Heart left ventricle (tissue), 16 donors: ENCODE measurements around the gene TSACC. TPM values are rescaled to one million over a fixed set of nuclear protein-coding genes. Genes with fewer than 3 reads are reported as not detected.

Experiments
- ATAC-seq, 4 donors: fragments of 200-7000 bp; cut with Tn5 transposase; one replicate each; pipeline ENCODE4 v1.9.1; 2020 to 2022; ENCODE audit warnings: moderate library complexity in 4 of 4, mild to moderate bottlenecking in 3 of 4, moderate number of reproducible peaks in 1 of 4
- DNase-seq, 5 donors: peaks; one replicate each; pipeline ENCODE4 v3.0.0-alpha.2; 2020
- H3K27ac ChIP-seq, 12 donors: fragments of 200-600 bp; sonication (generic) in 4 of 12; one replicate each; pipeline versions ENCODE4 v1.5.0 to v1.8.0; 2016 to 2022; ENCODE audit warnings: mild to moderate bottlenecking in 2 of 12
- H3K27me3 ChIP-seq, 9 donors: fragments of 200-600 bp; sonication (generic) in 2 of 9; one replicate each; pipeline versions ENCODE4 v1.5.1 to v1.8.0; 2016 to 2022; ENCODE audit warnings: mild to moderate bottlenecking in 3 of 9
- H3K36me3 ChIP-seq, 9 donors: fragments of 200-600 bp; sonication (generic) in 2 of 9; one replicate each; pipeline versions ENCODE4 v1.5.0 to v1.8.0; 2018 to 2022; ENCODE audit warnings: mild to moderate bottlenecking in 2 of 9
- H3K4me1 ChIP-seq, 12 donors: fragments of 200-600 bp; sonication (generic) in 4 of 12; one replicate each; pipeline versions ENCODE4 v1.5.0 to v1.8.0; 2016 to 2022; ENCODE audit warnings: mild to moderate bottlenecking in 3 of 12
- H3K4me3 ChIP-seq, 12 donors: fragments of 200-600 bp; sonication (generic) in 4 of 12; one replicate each; pipeline versions ENCODE4 v1.5.0 to v1.8.0; 2017 to 2022; ENCODE audit warnings: mild to moderate bottlenecking in 9 of 12, moderate library complexity in 4 of 12
- H3K9me3 ChIP-seq, 12 donors: fragments of 200-600 bp; sonication (generic) in 4 of 12; one replicate each; pipeline versions ENCODE4 v1.5.0 to v1.8.0; 2016 to 2022; ENCODE audit warnings: mild to moderate bottlenecking in 1 of 12
- CTCF ChIP-seq, 12 donors: fragments of 200-600 bp; sonication (generic) in 4 of 12; IDR thresholded peaks; one replicate each; pipeline versions ENCODE4 v1.5.0 to v1.8.0; 2018 to 2022; ENCODE audit warnings: antibody characterized with exemption in 12 of 12, mild to moderate bottlenecking in 5 of 12
- POLR2A ChIP-seq, 2 donors: fragments of 450-650 bp; IDR thresholded peaks; one replicate each; pipeline ENCODE4 v1.6.1; 2017; ENCODE audit warnings: antibody characterized with exemption in 2 of 2, mild to moderate bottlenecking in 2 of 2, moderate library complexity in 2 of 2
- WGBS, 4 donors: extraction: QIAGEN DNeasy Blood & Tissue Kit in 2 of 4; methylation state at CpG; one replicate each; pipeline versions ENCODE4 v1.1.5 to v1.1.7; 2013 to 2018; 5-methylcytosine and 5-hydroxymethylcytosine counted together
- intact Hi-C, 10 donors: fragments of 100-400 bp; cut with DNase I; formaldehyde crosslinking; loops; one replicate each; pipeline versions ENCODE4 v1.11.1 to v1.14.2; 2022
- polyA plus RNA-seq, 2 donors: library from polyadenylated mRNA; stranded (reverse); fragments of 200-250 nt; gene quantifications; one replicate each; pipeline ENCODE4 v1.2.3, GENCODE V29; 2013
- total RNA-seq, 9 donors: library from RNA; depleted of rRNA in 2 of 9; stranded (reverse); fragments of >200 nt in 2 of 9; fragmentation: NEBNext Ultra II Directional in 3 of 9; extraction: Animal tissue kit (Norgen Biotek cat#: 25700) in 3 of 9; gene quantifications; one replicate each; pipeline versions ENCODE4 v1.1.0 to v1.2.4, GENCODE V29; 2016 to 2023
- donor health status: ischemic (EF 13 %, LVEDD 7.1; RV severe dilation, severe dysfunction).
- donor health status: healthy with polysubstance abuse.
- donor health status: DM: no; HTN: yes; CAD: no.
- donor health status: DM: no; HTN: no; CAD: no.
- donor health status: ischemic (EF 25% LVEDD 6.9; RV normal size, moderate dysfunction).
- donor health status: ischemic (EF 25% LVEDD 5.7; RV mildly dilated, moderate dysfunction).
- donor health status: healthy.
- donor health status: DM: yes; HTN: yes; CAD: no.
- donor health status: ischemic (EF 35%, LVEDD 5.7; RV mildly dilated, moderate dysfunction).
- donor health status: nonischemic (EF 11% LVEDD 7.7; RV severe dilation, severe dysfunction).
- donor health status: DM: yes; HTN: yes; CAD: no.
- donor health status: PGD.
- donor health status: ischemic (EF 29% LVEDD 5.4; RV normal size, mild dysfunction).
- donor health status: nonischemic (EF 23%, LVEDD 6.1; RV moderate dilation, normal function).

Gene TSACC
- total and polyA plus RNA-seq, 11 donors: 0.36 to 0.81 TPM; not detected in 9

GRCh38 chr1:156293098-156293434 lies 45.3 kb upstream of the TSACC start:
- Histone ChIP-seq H3K27ac (no peak overlapping the region), H3K4me1 (peaks cover 0 to 34% (median 14%) of the 10 kb centered on the region in 12 donors)
- WGBS, 4 donors: 86 to 92% (median 90%) methylated on average over 8 of the region's 8 CpGs

GRCh38 chr1:156293895-156294294 lies 44.4 kb upstream of the TSACC start:
- peaks cover 0 to 23% (median 7%) of the 10 kb centered on the region in 9 donors for H3K36me3 ChIP-seq
- H3K27me3 ChIP-seq: no peaks in the 10 kb centered on the region
- no peak overlapping the region for H3K27ac ChIP-seq
- intact Hi-C loops: no loop called here
- DNase-seq (no peak), ATAC-seq (no peak)
- peaks cover 0 to 34% (median 14%) of the 10 kb centered on the region in 12 donors for H3K4me1 ChIP-seq
- 88 to 93% (median 90%) methylated on average over 9 of the region's 9 CpGs for WGBS, 4 donors
- TF ChIP-seq CTCF (IDR thresholded peaks at IDR 0.05) (no peak), POLR2A (IDR thresholded peaks at IDR 0.05) (no peak)
- H3K9me3 ChIP-seq: no peaks in the 10 kb centered on the region
- no peak overlapping the region for H3K4me3 ChIP-seq

More at GRCh38 chr1:156293098-156293434, 45.3 kb upstream of the TSACC start:
- intact Hi-C loops: no loop called here
- ATAC-seq (no peak), DNase-seq (no peak)
- Histone ChIP-seq H3K4me3 (no peak overlapping the region), H3K36me3 (peaks cover 0 to 26% (median 14%) of the 10 kb centered on the region in 9 donors), H3K27me3 (no peaks in the 10 kb centered on the region), H3K9me3 (no peaks in the 10 kb centered on the region)
- no peak for TF ChIP-seq POLR2A (IDR thresholded peaks at IDR 0.05)
- no peak for TF ChIP-seq CTCF (IDR thresholded peaks at IDR 0.05)

GRCh38 chr1:156295391-156295947 lies 42.9 kb upstream of the TSACC start, which contains the start of gene GLMP:
Gene GLMP (minus strand): TSS chr1:156295679. CDS start chr1:156295645, 34 bp downstream.
- Histone ChIP-seq H3K36me3 (peaks cover 0 to 17% (median 0%) of the 10 kb centered on the region in 9 donors), H3K9me3 (no peaks in the 10 kb centered on the region), H3K27ac (peak within 1 kb of the TSS in 10 of 12 donors; percentile 0 to 77 (median 68)), H3K4me1 (peaks cover 0 to 32% (median 14%) of the 10 kb centered on the region in 12 donors), H3K27me3 (no peaks in the 10 kb centered on the region), H3K4me3 (peak within 1 kb of the TSS; percentile 60 to 89 (median 68))
- intact Hi-C loops: no loop called here
- peak; percentile 27 to 67 (median 48) for ATAC-seq
- TF ChIP-seq CTCF (IDR thresholded peaks at IDR 0.05): no peak
- TF ChIP-seq POLR2A (IDR thresholded peaks at IDR 0.05): no peak
- WGBS, 4 donors: 1 to 4% (median 1%) methylated on average over 17 of the region's 17 CpGs
- DNase-seq: peak; percentile 69 to 82 (median 76)

- Histone ChIP-seq H3K27me3 (no peaks in the 10 kb centered on the region), H3K27ac (no peak within 1 kb of the TSS), H3K9me3 (no peaks in the 10 kb centered on the region), H3K4me3 (no peak within 1 kb of the TSS), H3K4me1 (peaks cover 0 to 17% (median 8%) of the 10 kb centered on the region in 12 donors), H3K36me3 (peaks cover 0 to 7% (median 2%) of the 10 kb centered on the region in 9 donors)
- WGBS, 4 donors: 88 to 92% (median 91%) methylated on average over 14 to 19 of the region's 19 CpGs
- ATAC-seq: no peak
- DNase-seq: no peak
- TF ChIP-seq CTCF (IDR thresholded peaks at IDR 0.05) (no peak), POLR2A (IDR thresholded peaks at IDR 0.05) (no peak)
- intact Hi-C loops: no loop called here
These were observed 39.4 kb upstream of the TSACC start, which contains the start of gene VHLL for GRCh38 chr1:156298852-156299357. Gene VHLL (minus strand): TSS chr1:156299307. CDS start chr1:156299189, 118 bp downstream.
